ENCODE results near the gene PTGES2.

- no peak for TF ChIP-seq BHLHE40 (IDR thresholded peaks at IDR 0.05; ENCODE audit: borderline replicate concordance)
- no peak for TF ChIP-seq ARNT (IDR thresholded peaks at IDR 0.05)
- TF ChIP-seq CTBP1 (IDR thresholded peaks at IDR 0.05; ENCODE audit: borderline replicate concordance): no peak
- no peak for TF ChIP-seq ELF4 (IDR thresholded peaks at IDR 0.05)
- no peak for TF ChIP-seq FOXM1 (IDR thresholded peaks at IDR 0.05; ENCODE audit: borderline replicate concordance)
- no peak for TF ChIP-seq PKNOX1 (IDR thresholded peaks at IDR 0.05)
- TF ChIP-seq TARDBP (IDR thresholded peaks at IDR 0.05): no peak
- TF ChIP-seq NFRKB (IDR thresholded peaks at IDR 0.05): no peak
- TF ChIP-seq LEF1 (IDR thresholded peaks at IDR 0.05; ENCODE audit: borderline replicate concordance): no peak
- TF ChIP-seq FOXK2 (IDR thresholded peaks at IDR 0.05): no peak
- no peak for TF ChIP-seq SUZ12 (IDR thresholded peaks at IDR 0.05)
- no peak for TF ChIP-seq FOXA1 (IDR thresholded peaks at IDR 0.05)
Measured at GRCh38 chr9:128118971-128119665, 8.4 kb downstream of the PTGES2 start.

All from HEK293T (cell line).